WI38 (cell line): Measurements from ENCODE around the gene INTS6.

Source experiments
- H3K4me3 ChIP-seq: 2 replicates; pipeline ENCODE4 v1.5.1; 2011; ENCODE audit warnings: low read depth, mild to moderate bottlenecking, control low read depth, low read length
- CTCF ChIP-seq: IDR thresholded peaks from 2 replicates; pipeline ENCODE4 v1.5.1; 2012; ENCODE audit warnings: low read depth, mild to moderate bottlenecking, control low read depth, low read length

The INTS6 gene

GRCh38 chr13:51318876-51319275, 134.0 kb downstream of the INTS6 start:
- no peak overlapping the region for H3K4me3 ChIP-seq
- no peak for TF ChIP-seq CTCF

DNA sequence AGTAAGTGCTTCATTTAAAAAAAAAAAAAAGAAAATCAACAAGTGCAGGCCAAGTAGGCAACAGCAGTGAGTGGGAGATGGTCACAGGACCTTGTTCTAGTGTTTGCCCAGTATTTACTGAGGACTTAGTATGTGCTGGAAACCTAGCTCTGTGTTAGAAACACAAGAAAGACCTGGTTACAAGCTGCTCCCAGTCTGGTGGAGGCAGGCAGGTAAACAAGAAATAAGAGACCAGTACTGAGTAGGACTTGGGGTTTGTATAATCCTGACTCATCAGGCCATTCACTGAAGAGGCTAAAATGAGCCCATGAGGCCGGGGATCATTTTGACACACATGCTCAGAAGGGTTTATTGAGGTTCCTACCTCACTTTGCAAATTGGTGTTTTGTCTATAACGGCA, 134.8 kb downstream of the INTS6 start:
- H3K4me3 ChIP-seq: no peak overlapping the region
- TF ChIP-seq CTCF: no peak

DNA sequence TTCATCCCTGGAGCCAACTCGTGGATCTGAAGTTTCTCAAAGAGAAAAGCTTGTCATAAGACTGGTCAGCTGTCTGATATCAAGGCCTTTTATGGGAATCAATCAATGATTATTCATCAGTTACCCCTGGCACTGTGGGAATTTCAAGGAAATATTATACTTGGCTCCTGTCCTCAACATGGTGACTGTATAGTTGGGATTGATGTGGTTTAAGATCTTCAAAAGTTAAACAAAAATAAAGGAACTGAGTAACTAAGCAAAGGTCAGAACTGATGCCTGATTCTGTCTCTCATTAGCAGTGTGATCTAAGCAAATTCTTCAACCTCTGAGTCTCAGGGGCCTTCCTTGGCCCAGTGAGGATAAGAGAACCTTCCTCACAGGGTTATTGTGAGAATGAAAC, 135.6 kb downstream of the INTS6 start:
- no peak overlapping the region for H3K4me3 ChIP-seq
- no peak for TF ChIP-seq CTCF

- TF ChIP-seq CTCF: no peak
These were observed 139.2 kb downstream of the INTS6 start for GRCh38 chr13:51313619-51314018.

DNA sequence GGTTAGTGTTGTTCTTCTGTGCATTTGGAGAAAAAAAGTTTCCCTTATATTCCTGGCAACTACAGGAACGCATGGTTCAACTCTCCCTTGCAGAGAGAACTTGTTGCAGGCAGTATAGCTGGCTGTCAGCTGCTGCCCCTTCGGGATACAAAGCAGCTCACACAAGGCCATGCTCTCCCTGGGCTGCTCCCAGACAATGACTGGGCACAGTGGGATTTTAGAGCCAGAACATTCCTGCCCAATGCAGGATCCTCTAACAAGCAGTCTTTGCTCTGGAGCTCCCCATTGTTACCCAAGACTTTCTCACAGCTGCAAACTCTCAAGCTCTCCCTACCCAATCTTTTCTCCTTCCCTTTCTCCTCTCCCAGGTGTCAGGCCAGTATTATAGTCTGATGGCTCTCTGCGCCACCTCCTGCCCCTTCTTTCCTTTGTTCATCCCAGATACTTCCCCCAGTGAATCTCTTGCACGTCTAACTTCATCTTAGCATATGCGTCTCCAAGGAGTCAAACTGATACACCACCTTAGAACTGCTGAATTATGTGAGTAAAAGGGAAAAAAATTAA, 140.8 kb downstream of the INTS6 start:
- no peak overlapping the region for H3K4me3 ChIP-seq
- TF ChIP-seq CTCF: no peak

More at GRCh38 chr13:51313619-51314018, 139.2 kb downstream of the INTS6 start:
- no peak overlapping the region for H3K4me3 ChIP-seq
